B cell (primary cell): Measurements from ENCODE around the gene CLECL1.

ENCODE experiments used
- CTCF ChIP-seq: fragments of 200-600 bp; IDR thresholded peaks from one replicate; pipeline ENCODE4 v1.8.0; 2022; ENCODE audit warnings: antibody characterized with exemption, mild to moderate bottlenecking
- EZH2 ChIP-seq: IDR thresholded peaks from 2 replicates; pipeline ENCODE4 v1.6.1; 2012; ENCODE audit warnings: borderline replicate concordance, low read depth, mild to moderate bottlenecking, moderate library complexity, low read length; ENCODE audit not compliant: insufficient read depth, poor library complexity, severe bottlenecking

GRCh38 chr12:9776781-9777180 lies 43.9 kb upstream of the CLECL1 start:
- TF ChIP-seq CTCF, result no peak
- TF ChIP-seq EZH2, result no peak
